K562 (cell line): ENCODE data around the gene NPPC.

Experiments used
- BHLHE40 ChIP-seq: IDR thresholded peaks from 2 replicates; pipeline ENCODE4 v1.6.1; 2011; ENCODE audit warnings: low read length, improper control_type of control experiment
- CREB1 ChIP-seq, 2 experiments: sonication (generic) in 1 of 2; formaldehyde crosslinking in 1 of 2; IDR thresholded peaks; 2 replicates each; pipeline versions ENCODE4 v1.6.1 to v1.8.0; 2012 to 2022; ENCODE audit warnings: inconsistent platforms in 1 of 2, mild to moderate bottlenecking in 1 of 2, missing genetic modification reagents in 1 of 2, moderate library complexity in 1 of 2
- ZMIZ1 ChIP-seq, 2 experiments: fragments of 150-350 bp in 1 of 2; IDR thresholded peaks; 2 replicates each; pipeline ENCODE4 v1.6.1; 2012 to 2016; ENCODE audit warnings: low read depth in 2 of 2, low read length in 2 of 2, mild to moderate bottlenecking in 1 of 2, moderate library complexity in 1 of 2
- ZNF175 ChIP-seq: fragments of 200-800 bp; sonication (Bioruptor generic); IDR thresholded peaks from 2 replicates; pipeline ENCODE4 v1.6.1; 2016; ENCODE audit warnings: low read depth, mild to moderate bottlenecking, missing genetic modification characterization, missing compliant biosample characterization

DNA sequence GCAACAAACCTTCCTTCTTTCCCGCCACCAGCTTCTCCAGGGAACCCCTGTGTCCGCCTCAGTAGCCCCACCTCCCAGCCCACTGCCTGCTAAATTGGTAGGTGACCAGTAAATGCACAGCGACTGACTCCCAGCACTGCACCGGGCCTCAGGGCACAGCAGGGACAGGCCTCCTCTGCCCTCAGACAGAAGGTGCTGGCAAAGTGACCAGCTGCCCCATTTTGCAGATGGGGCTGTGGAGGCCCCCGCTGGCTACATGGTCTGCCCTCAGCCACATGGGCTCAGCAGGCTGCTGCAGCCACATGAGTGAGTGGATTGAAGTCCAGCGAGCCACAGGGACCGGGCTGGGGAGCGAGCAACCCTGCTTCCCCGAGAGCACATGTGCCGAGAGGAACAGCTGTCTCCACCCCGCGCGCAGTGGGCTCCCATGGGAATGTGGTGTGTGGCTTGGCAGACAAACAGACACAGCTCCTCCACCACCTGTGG, 7.8 kb upstream of the NPPC start:
- no peak for TF ChIP-seq CREB1 (IDR thresholded peaks at IDR 0.05)
- TF ChIP-seq CREB1 (CRISPR knock-in tag; IDR thresholded peaks at IDR 0.05) = no peak
- no peak for TF ChIP-seq BHLHE40
- TF ChIP-seq ZNF175 (CRISPR knock-in tag) = no peak
- TF ChIP-seq ZMIZ1 (IDR thresholded peaks at IDR 0.05; ENCODE audit: low read depth in 2 of 2, low read length in 2 of 2) = no peak
